ENCODE measurements around the gene DDX6. TPM values are rescaled to one million over a fixed set of nuclear protein-coding genes. Genes with fewer than 3 reads are reported as not detected.

DDX6 gene
- polyA plus RNA-seq, 2 of the 4 experiments (the other 2 are of a cell fraction) = 36.3 to 41.4 TPM

DNA sequence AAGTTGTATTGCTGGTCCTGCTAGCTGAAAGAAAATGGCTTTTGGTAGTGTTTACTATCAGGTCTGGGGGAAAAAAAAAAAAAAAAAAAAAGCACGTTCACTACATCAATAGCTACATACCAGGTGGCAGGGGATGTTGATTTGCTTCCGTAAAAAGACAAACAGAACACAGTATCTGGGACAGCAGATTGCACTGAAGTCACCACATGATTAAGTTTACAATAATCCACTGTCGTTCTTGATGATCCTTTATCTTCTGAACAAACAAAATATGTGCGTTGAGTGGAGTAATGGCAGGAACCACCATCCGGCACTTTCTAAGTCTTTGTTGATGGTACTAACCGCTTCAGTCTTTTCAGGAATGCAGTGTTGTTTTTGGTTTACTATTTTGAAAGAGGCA lies 48.7 kb downstream of the DDX6 start (continued):
- TF ChIP-seq, protein P1, sequence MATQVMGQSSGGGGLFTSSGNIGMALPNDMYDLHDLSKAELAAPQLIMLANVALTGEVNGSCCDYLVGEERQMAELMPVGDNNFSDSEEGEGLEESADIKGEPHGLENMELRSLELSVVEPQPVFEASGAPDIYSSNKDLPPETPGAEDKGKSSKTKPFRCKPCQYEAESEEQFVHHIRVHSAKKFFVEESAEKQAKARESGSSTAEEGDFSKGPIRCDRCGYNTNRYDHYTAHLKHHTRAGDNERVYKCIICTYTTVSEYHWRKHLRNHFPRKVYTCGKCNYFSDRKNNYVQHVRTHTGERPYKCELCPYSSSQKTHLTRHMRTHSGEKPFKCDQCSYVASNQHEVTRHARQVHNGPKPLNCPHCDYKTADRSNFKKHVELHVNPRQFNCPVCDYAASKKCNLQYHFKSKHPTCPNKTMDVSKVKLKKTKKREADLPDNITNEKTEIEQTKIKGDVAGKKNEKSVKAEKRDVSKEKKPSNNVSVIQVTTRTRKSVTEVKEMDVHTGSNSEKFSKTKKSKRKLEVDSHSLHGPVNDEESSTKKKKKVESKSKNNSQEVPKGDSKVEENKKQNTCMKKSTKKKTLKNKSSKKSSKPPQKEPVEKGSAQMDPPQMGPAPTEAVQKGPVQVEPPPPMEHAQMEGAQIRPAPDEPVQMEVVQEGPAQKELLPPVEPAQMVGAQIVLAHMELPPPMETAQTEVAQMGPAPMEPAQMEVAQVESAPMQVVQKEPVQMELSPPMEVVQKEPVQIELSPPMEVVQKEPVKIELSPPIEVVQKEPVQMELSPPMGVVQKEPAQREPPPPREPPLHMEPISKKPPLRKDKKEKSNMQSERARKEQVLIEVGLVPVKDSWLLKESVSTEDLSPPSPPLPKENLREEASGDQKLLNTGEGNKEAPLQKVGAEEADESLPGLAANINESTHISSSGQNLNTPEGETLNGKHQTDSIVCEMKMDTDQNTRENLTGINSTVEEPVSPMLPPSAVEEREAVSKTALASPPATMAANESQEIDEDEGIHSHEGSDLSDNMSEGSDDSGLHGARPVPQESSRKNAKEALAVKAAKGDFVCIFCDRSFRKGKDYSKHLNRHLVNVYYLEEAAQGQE (IDR thresholded peaks at IDR 0.05) = no peak

DNA sequence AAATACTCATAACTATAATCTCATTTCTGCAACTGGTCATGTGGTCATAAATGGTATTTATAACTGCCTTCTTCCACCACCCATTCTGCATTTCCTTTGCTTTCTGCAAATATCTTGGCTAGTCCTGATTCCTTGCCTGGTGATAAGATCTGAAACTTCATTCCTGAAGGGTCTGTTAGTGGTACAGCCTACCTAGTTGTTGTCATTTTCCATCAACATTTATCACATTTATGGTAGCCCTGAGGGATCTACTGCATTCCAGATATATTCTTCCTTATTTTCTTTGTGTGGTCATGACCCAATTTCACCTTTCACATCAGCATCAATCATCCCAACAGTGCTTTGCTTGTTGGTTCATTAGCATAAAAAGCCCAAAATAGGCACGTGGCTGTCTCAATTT lies 50.1 kb downstream of the DDX6 start:
- FAIRE-seq = no peak
- Histone ChIP-seq H3K9me3 (no peaks in the 10 kb centered on the region), H3K4me3 (no peak overlapping the region), H3K4me1 (no peaks in the 10 kb centered on the region), H3K27ac (no peak overlapping the region), H3K4me2 (no peak overlapping the region)
- no peak for DNase-seq (ENCODE audit: low read depth in 1 of 2, low spot score in 1 of 2)
- ChIA-PET POLR2A (no interaction called here), CTCF (no interaction called here)
- TF ChIP-seq TP53 (CRISPR knock-in tag; IDR thresholded peaks at IDR 0.05) (no peak), CBX2 (IDR thresholded peaks at IDR 0.05; ENCODE audit: borderline replicate concordance, low read depth) (no peak), PHF8 (IDR thresholded peaks at IDR 0.05; ENCODE audit: borderline replicate concordance, low read depth) (no peak), KDM5A (IDR thresholded peaks at IDR 0.05) (no peak), NPAS2 (CRISPR knock-in tag; IDR thresholded peaks at IDR 0.05; ENCODE audit: borderline replicate concordance) (no peak), CBX8 (IDR thresholded peaks at IDR 0.05) (no peak), HDAC2 (IDR thresholded peaks at IDR 0.05) (no peak)
- TF ChIP-seq, protein P2, sequence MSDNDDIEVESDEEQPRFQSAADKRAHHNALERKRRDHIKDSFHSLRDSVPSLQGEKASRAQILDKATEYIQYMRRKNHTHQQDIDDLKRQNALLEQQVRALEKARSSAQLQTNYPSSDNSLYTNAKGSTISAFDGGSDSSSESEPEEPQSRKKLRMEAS (IDR thresholded peaks at IDR 0.05) = no peak
- ATAC-seq = no peak
- 18% methylated on average over 1 of the region's 1 CpG for WGBS (ENCODE audit: missing lambda C conversion rate)

DNA sequence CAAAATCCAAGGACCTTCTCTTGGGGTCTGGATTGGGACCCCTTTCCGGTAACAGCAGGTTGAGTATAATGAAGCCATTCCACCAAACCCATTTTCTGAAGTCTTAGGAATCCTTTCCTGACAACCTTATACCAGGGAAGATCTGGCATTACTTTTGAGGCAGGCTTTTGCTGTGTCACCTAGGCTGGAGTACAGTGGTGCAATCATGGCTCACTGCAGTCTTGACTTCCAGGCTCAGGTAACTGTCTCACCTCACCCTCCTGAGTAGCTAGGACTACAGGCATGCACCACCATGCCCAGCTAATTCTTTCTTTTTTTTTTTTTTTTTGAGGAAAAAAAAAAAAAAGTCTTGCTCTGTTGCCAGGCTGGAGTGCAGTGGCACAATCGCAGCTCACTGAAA lies 55.8 kb downstream of the DDX6 start:
- Histone ChIP-seq H3K4me1 (no peaks in the 10 kb centered on the region), H3K9me3 (no peaks in the 10 kb centered on the region), H3K27ac (no peak overlapping the region), H3K4me3 (no peak overlapping the region), H3K4me2 (no peak overlapping the region)
- ChIA-PET CTCF (no interaction called here), POLR2A (no interaction called here)
- 77% methylated on average over 2 of the region's 2 CpGs for WGBS (ENCODE audit: missing lambda C conversion rate)
- FAIRE-seq = no peak
- no peak for ATAC-seq
- TF ChIP-seq CHD4 (IDR thresholded peaks at IDR 0.05; ENCODE audit: borderline replicate concordance) (no peak), KDM5A (IDR thresholded peaks at IDR 0.05) (no peak), RCOR1 (IDR thresholded peaks at IDR 0.05; ENCODE audit: low read depth, low read length) (no peak), POLR2A (IDR thresholded peaks at IDR 0.05; ENCODE audit: low read length) (no peak), CHD2 (IDR thresholded peaks at IDR 0.05; ENCODE audit: low read length, partially characterized antibody) (no peak), HOXB13 (CRISPR knock-in tag; IDR thresholded peaks at IDR 0.05; ENCODE audit: low read depth) (no peak), ZNF302 (CRISPR knock-in tag; IDR thresholded peaks at IDR 0.05) (no peak), POLR2AphosphoS2 (conservative IDR thresholded peaks at IDR 0.05; ENCODE audit: low read length) (no peak), EHMT2 (IDR thresholded peaks at IDR 0.05; ENCODE audit: low read depth) (no peak), CEBPB (IDR thresholded peaks at IDR 0.05) (no peak), JUN (IDR thresholded peaks at IDR 0.05) (no peak), SMC3 (IDR thresholded peaks at IDR 0.05) (no peak), RAD21 (conservative IDR thresholded peaks at IDR 0.05 in 1 of 2, IDR thresholded peaks at IDR 0.05 in 1 of 2) (no peak), FOSB (CRISPR knock-in tag; IDR thresholded peaks at IDR 0.05) (no peak), ZSCAN20 (CRISPR knock-in tag; IDR thresholded peaks at IDR 0.05) (no peak), PHF8 (IDR thresholded peaks at IDR 0.05; ENCODE audit: borderline replicate concordance, low read depth) (no peak)
- TF ChIP-seq, protein P1 (IDR thresholded peaks at IDR 0.05) = no peak
- TF ChIP-seq, protein P3, sequence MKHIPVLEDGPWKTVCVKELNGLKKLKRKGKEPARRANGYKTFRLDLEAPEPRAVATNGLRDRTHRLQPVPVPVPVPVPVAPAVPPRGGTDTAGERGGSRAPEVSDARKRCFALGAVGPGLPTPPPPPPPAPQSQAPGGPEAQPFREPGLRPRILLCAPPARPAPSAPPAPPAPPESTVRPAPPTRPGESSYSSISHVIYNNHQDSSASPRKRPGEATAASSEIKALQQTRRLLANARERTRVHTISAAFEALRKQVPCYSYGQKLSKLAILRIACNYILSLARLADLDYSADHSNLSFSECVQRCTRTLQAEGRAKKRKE (CRISPR knock-in tag; IDR thresholded peaks at IDR 0.05; ENCODE audit: low read depth) = no peak
- TF ChIP-seq, protein P4, sequence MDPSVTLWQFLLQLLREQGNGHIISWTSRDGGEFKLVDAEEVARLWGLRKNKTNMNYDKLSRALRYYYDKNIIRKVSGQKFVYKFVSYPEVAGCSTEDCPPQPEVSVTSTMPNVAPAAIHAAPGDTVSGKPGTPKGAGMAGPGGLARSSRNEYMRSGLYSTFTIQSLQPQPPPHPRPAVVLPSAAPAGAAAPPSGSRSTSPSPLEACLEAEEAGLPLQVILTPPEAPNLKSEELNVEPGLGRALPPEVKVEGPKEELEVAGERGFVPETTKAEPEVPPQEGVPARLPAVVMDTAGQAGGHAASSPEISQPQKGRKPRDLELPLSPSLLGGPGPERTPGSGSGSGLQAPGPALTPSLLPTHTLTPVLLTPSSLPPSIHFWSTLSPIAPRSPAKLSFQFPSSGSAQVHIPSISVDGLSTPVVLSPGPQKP (IDR thresholded peaks at IDR 0.05; ENCODE audit: low read depth, low read length) = no peak
- DNase-seq (ENCODE audit: low read depth in 1 of 2, low spot score in 1 of 2) = no peak
